SK-N-SH (cell line): ENCODE measurements around the gene SELENOV.
"Not testable (repeated sequence)": the region's sequence is repeated elsewhere in the genome, so short reads cannot be mapped to it uniquely, and the experiment has no call there.

ENCODE experiments used
- GABPA ChIP-seq: IDR thresholded peaks from 2 replicates; pipeline ENCODE4 v1.4.0; 2012; ENCODE audit warnings: low read depth, mild to moderate bottlenecking
- TF ChIP-seq, protein P1 (sequence below): fragments of 200-600 bp; sonication (generic); IDR thresholded peaks from 2 replicates; pipeline ENCODE4 v1.6.1; 2017; ENCODE audit warnings: antibody characterized with exemption, mild to moderate bottlenecking, moderate library complexity

GRCh38 chr19:39479319-39479801 lies 35.6 kb upstream of the SELENOV start:
- TF ChIP-seq, protein P1, sequence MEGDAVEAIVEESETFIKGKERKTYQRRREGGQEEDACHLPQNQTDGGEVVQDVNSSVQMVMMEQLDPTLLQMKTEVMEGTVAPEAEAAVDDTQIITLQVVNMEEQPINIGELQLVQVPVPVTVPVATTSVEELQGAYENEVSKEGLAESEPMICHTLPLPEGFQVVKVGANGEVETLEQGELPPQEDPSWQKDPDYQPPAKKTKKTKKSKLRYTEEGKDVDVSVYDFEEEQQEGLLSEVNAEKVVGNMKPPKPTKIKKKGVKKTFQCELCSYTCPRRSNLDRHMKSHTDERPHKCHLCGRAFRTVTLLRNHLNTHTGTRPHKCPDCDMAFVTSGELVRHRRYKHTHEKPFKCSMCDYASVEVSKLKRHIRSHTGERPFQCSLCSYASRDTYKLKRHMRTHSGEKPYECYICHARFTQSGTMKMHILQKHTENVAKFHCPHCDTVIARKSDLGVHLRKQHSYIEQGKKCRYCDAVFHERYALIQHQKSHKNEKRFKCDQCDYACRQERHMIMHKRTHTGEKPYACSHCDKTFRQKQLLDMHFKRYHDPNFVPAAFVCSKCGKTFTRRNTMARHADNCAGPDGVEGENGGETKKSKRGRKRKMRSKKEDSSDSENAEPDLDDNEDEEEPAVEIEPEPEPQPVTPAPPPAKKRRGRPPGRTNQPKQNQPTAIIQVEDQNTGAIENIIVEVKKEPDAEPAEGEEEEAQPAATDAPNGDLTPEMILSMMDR: not testable (repeated sequence)
- not testable (repeated sequence) for TF ChIP-seq GABPA
